ENCODE data around the gene C1orf87. TPM values are rescaled to one million over a fixed set of nuclear protein-coding genes. Genes with fewer than 3 reads are reported as not detected.

The C1orf87 gene
- polyA plus RNA-seq, 1 of the 3 experiments (the other 2 are of a cell fraction), result not detected

DNA sequence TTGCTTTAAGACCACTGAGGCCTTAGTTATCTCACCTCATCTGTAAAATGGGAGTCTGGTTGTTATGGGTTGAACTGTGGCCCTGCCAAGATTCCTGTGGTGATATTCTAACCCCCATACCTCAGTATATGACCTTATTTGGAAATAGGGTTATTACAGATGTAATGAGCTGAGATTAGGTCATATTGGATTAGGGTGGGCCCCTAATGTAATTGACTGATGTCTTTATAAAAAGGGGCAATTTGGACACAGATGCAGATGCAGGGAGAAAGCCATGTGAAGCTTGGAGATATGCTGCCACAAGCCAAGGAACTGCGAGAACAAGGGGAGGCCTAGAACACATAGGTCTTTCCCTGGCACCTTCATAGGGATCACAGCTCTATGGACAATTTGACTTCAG lies 3.9 kb downstream of the C1orf87 start:
- Histone ChIP-seq H4K20me1 (ENCODE audit: insufficient read depth) (no peaks in the 10 kb centered on the region), H3K27me3 (ENCODE audit: insufficient read depth) (no peaks in the 10 kb centered on the region), H3K9ac (no peak overlapping the region), H3F3A (replicated peaks; ENCODE audit: insufficient read depth) (peaks cover 25% of the 10 kb centered on the region), H3K4me3 (ENCODE audit: low read depth in 2 of 2, low read length in 1 of 2) (no peak overlapping the region), H3K79me2 (ENCODE audit: insufficient read depth) (no peaks in the 10 kb centered on the region), H3K9me3 (no peaks in the 10 kb centered on the region), H3K4me2 (no peak overlapping the region), H3K9me2 (no peaks in the 10 kb centered on the region), H2AFZ (ENCODE audit: low read depth) (no peak overlapping the region), H3K4me1 (ENCODE audit: control insufficient read depth in 1 of 2, insufficient read depth in 2 of 2, low read depth in 1 of 2, low read length in 1 of 2) (peaks cover 5 to 7% of the 10 kb centered on the region in 2 experiments; a peak in 3 of 4 replicates), H3K27ac (ENCODE audit: low read depth in 2 of 2, low read length in 1 of 2) (peak overlapping the region in 1 of 2 experiments; percentile 73; a peak in 1 of 4 replicates), H3K36me3 (replicated peaks in 1 of 2; ENCODE audit: control insufficient read depth in 1 of 2, insufficient read depth in 2 of 2, low read length in 1 of 2) (no peaks in the 10 kb centered on the region)
- TF ChIP-seq RXRA (IDR thresholded peaks at IDR 0.05; ENCODE audit: borderline replicate concordance, low read depth) (no peak), EP300 (IDR thresholded peaks at IDR 0.05; ENCODE audit: borderline replicate concordance in 1 of 2, low read depth in 1 of 2, low read length in 1 of 2) (no peak), POLR2AphosphoS5 (IDR thresholded peaks at IDR 0.05; ENCODE audit: low read depth, low read length) (no peak), RCOR1 (IDR thresholded peaks at IDR 0.05; ENCODE audit: low read length) (no peak)
- TF ChIP-seq, protein P1, sequence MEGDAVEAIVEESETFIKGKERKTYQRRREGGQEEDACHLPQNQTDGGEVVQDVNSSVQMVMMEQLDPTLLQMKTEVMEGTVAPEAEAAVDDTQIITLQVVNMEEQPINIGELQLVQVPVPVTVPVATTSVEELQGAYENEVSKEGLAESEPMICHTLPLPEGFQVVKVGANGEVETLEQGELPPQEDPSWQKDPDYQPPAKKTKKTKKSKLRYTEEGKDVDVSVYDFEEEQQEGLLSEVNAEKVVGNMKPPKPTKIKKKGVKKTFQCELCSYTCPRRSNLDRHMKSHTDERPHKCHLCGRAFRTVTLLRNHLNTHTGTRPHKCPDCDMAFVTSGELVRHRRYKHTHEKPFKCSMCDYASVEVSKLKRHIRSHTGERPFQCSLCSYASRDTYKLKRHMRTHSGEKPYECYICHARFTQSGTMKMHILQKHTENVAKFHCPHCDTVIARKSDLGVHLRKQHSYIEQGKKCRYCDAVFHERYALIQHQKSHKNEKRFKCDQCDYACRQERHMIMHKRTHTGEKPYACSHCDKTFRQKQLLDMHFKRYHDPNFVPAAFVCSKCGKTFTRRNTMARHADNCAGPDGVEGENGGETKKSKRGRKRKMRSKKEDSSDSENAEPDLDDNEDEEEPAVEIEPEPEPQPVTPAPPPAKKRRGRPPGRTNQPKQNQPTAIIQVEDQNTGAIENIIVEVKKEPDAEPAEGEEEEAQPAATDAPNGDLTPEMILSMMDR (IDR thresholded peaks at IDR 0.05), result no peak
- TF ChIP-seq, protein P2, sequence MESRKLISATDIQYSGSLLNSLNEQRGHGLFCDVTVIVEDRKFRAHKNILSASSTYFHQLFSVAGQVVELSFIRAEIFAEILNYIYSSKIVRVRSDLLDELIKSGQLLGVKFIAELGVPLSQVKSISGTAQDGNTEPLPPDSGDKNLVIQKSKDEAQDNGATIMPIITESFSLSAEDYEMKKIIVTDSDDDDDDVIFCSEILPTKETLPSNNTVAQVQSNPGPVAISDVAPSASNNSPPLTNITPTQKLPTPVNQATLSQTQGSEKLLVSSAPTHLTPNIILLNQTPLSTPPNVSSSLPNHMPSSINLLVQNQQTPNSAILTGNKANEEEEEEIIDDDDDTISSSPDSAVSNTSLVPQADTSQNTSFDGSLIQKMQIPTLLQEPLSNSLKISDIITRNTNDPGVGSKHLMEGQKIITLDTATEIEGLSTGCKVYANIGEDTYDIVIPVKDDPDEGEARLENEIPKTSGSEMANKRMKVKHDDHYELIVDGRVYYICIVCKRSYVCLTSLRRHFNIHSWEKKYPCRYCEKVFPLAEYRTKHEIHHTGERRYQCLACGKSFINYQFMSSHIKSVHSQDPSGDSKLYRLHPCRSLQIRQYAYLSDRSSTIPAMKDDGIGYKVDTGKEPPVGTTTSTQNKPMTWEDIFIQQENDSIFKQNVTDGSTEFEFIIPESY (IDR thresholded peaks at IDR 0.05; ENCODE audit: borderline replicate concordance, low read depth), result no peak
- DNase-seq, result peak; percentile 15
- CTCF ChIA-PET, result interaction anchor here (0.9 kb wide), 1 partner anchor 9 kb away, joined by 3 read pairs; no protein-coding TSS in a partner anchor
- WGBS (ENCODE audit: low lambda C conversion rate), result 86% methylated on average over 1 of the region's 1 CpG
- POLR2A ChIA-PET, result no interaction called here

GRCh38 chr1:60068393-60069045 lies 5.1 kb downstream of the C1orf87 start:
- Histone ChIP-seq H3K4me1 (ENCODE audit: control insufficient read depth in 1 of 2, insufficient read depth in 2 of 2, low read depth in 1 of 2, low read length in 1 of 2) (peaks cover 5 to 7% of the 10 kb centered on the region in 2 experiments; a peak in 3 of 4 replicates), H3K9ac (no peak overlapping the region), H3F3A (replicated peaks; ENCODE audit: insufficient read depth) (peaks cover 25% of the 10 kb centered on the region), H3K9me3 (no peaks in the 10 kb centered on the region), H4K20me1 (ENCODE audit: insufficient read depth) (no peaks in the 10 kb centered on the region), H3K27me3 (ENCODE audit: insufficient read depth) (no peaks in the 10 kb centered on the region), H3K4me3 (ENCODE audit: low read depth in 2 of 2, low read length in 1 of 2) (no peak overlapping the region), H3K27ac (ENCODE audit: low read depth in 2 of 2, low read length in 1 of 2) (peak overlapping the region; percentile 22 to 73; a peak in 3 of 4 replicates), H3K79me2 (ENCODE audit: insufficient read depth) (no peaks in the 10 kb centered on the region), H3K9me2 (no peaks in the 10 kb centered on the region), H3K36me3 (replicated peaks in 1 of 2; ENCODE audit: control insufficient read depth in 1 of 2, insufficient read depth in 2 of 2, low read length in 1 of 2) (no peaks in the 10 kb centered on the region), H2AFZ (ENCODE audit: low read depth) (no peak overlapping the region), H3K4me2 (no peak overlapping the region)
- WGBS (ENCODE audit: low lambda C conversion rate), result 3% methylated on average over 1 of the region's 1 CpG
- POLR2A ChIA-PET, result no interaction called here
- peak; percentile 33 for DNase-seq
- TF ChIP-seq TCF12 (IDR thresholded peaks at IDR 0.05) (peak; percentile 52), TEAD4 (IDR thresholded peaks at IDR 0.05; ENCODE audit: borderline replicate concordance, insufficient read depth) (no peak), EP300 (IDR thresholded peaks at IDR 0.05; ENCODE audit: borderline replicate concordance in 1 of 2, low read depth in 1 of 2, low read length in 1 of 2) (peak in 1 of 2 experiments; percentile 38; a peak in 1 of 4 replicates), SMC3 (IDR thresholded peaks at IDR 0.05; ENCODE audit: low read depth, low read length) (no peak), NRF1 (IDR thresholded peaks at IDR 0.05; ENCODE audit: low read depth, low read length) (no peak)
- TF ChIP-seq, protein P3, sequence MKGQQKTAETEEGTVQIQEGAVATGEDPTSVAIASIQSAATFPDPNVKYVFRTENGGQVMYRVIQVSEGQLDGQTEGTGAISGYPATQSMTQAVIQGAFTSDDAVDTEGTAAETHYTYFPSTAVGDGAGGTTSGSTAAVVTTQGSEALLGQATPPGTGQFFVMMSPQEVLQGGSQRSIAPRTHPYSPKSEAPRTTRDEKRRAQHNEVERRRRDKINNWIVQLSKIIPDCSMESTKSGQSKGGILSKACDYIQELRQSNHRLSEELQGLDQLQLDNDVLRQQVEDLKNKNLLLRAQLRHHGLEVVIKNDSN (IDR thresholded peaks at IDR 0.05; ENCODE audit: borderline replicate concordance, low read depth), result peak; percentile 59; the same call in 1 of the 2 replicates
- CTCF ChIA-PET, result no interaction called here

Measured in SK-N-SH (cell line).